Measurements from ENCODE around the gene TPSD1.
"Not testable (repeated sequence)": the region's sequence is repeated elsewhere in the genome, so short reads cannot be mapped to it uniquely, and the experiment has no call there.

TPSD1 gene

DNA sequence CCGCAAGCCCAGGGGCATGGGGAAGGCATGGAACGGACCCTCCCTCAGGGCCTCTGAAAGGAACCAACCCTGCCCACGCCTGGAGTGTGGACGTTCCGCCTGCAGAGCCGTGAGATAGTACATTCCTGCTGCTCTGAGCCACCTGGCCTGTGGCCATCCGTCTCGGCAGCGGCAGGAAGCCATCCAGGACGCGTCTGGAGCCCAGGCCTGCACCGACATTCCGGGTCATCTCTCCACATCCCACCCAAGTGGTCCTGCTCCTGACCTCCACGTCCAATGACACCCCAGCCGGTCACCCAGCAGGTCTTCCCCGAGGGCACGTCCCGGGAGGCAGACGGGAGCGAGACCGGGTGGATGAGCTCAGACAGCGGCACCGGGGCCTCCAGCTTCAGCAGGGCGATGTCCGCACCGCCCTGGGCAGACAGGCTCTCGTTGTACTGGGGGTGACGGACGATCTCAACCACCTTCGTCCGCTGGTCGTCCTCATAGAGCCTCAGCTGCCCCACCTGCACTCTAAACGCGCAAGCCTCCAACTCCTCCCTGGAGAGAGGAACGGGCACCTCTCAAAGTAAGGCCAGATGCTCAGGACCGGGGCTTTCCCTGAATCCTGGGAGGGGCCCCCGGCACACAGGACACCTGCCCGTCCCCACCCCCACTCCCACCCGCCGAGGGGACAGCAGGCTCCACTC lies 32.3 kb downstream of the TPSD1 start:
- no peak for DNase-seq (ENCODE audit: low spot score)

DNA sequence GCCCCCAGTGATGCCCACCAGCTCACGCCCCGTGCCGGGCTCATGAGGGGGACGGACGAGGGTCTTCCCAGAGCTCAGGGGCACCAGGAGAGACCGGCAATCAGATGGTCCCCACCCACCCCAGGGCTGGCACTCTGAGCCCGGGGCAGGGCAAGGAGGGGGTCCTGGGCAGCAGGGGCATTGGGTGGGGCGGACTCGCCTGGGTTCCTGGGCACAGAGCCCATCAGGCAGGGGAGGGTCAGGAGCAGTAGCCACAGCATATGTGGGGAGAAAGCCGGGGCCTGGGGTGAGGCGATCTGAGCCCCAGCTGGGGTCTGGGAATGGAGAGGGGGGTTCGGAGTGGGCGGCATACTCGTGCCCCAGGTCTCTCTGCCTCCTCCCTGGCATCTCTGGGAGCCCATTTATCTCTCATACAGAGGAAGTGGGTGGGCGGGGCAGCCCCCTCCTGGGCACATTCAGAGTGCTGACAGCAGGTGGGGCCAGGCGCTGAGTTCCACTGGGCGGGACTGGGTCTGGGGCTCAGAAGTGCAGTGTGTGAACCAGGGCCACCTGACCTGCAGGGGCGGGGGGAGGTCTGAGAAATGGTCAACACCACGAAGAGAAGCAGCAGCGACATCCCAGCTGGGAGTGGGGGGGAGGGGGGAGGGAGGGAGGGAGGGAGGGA lies 33.1 kb downstream of the TPSD1 start:
- no peak for DNase-seq (ENCODE audit: low spot score)
- TF ChIP-seq, protein P1, sequence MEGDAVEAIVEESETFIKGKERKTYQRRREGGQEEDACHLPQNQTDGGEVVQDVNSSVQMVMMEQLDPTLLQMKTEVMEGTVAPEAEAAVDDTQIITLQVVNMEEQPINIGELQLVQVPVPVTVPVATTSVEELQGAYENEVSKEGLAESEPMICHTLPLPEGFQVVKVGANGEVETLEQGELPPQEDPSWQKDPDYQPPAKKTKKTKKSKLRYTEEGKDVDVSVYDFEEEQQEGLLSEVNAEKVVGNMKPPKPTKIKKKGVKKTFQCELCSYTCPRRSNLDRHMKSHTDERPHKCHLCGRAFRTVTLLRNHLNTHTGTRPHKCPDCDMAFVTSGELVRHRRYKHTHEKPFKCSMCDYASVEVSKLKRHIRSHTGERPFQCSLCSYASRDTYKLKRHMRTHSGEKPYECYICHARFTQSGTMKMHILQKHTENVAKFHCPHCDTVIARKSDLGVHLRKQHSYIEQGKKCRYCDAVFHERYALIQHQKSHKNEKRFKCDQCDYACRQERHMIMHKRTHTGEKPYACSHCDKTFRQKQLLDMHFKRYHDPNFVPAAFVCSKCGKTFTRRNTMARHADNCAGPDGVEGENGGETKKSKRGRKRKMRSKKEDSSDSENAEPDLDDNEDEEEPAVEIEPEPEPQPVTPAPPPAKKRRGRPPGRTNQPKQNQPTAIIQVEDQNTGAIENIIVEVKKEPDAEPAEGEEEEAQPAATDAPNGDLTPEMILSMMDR (IDR thresholded peaks at IDR 0.05; ENCODE audit: extremely low read depth, missing control alignments), result no peak

More for the DNA sequence above, 32.3 kb downstream of the TPSD1 start:
- TF ChIP-seq, protein P1 (IDR thresholded peaks at IDR 0.05; ENCODE audit: extremely low read depth, missing control alignments), result no peak

DNA sequence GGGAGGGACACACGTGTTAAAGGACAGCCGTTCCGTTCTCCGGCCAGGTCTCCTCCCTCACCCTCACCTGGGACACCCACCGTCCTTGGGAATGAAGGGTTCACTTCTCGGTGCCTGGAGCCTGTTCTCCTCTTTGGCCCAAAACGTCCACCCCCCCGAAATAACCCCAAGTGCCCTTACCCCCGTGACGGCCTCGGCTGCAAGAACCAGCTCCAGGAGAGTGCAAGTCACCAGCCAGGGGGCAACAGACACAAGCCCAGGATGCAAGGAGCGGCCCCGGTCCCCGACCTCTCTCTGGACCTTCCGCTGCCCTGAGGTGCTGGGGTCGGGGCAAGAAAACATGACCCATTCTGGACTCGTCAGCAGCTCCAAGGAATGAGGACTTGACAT lies 33.6 kb downstream of the TPSD1 start:
- TF ChIP-seq, protein P1 (IDR thresholded peaks at IDR 0.05; ENCODE audit: extremely low read depth, missing control alignments), result no peak
- no peak for DNase-seq (ENCODE audit: low spot score)

DNA sequence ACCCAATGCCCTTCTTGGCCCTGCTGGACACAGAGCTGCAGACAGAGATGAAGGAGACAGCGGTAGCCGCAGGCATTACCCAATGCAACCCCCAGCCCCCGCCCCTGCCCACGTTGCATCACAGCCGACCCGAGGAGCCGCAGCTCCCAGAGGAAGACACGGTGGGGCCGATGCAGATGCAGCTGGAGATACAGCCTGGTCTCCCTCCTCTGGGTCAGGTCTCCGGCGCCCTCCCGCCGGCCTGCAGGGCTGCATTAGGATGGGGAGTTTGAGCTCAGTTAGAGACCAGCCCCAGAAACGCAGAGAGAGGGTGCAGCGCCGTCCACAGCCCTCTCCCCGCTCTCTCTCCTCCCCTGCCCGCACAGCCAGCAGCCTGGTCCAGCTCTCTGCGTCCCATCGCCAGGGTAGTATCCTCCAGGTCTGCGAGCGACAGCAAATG lies 34.2 kb downstream of the TPSD1 start:
- DNase-seq (ENCODE audit: low spot score), result no peak
- TF ChIP-seq, protein P1 (IDR thresholded peaks at IDR 0.05; ENCODE audit: extremely low read depth, missing control alignments), result no peak

DNA sequence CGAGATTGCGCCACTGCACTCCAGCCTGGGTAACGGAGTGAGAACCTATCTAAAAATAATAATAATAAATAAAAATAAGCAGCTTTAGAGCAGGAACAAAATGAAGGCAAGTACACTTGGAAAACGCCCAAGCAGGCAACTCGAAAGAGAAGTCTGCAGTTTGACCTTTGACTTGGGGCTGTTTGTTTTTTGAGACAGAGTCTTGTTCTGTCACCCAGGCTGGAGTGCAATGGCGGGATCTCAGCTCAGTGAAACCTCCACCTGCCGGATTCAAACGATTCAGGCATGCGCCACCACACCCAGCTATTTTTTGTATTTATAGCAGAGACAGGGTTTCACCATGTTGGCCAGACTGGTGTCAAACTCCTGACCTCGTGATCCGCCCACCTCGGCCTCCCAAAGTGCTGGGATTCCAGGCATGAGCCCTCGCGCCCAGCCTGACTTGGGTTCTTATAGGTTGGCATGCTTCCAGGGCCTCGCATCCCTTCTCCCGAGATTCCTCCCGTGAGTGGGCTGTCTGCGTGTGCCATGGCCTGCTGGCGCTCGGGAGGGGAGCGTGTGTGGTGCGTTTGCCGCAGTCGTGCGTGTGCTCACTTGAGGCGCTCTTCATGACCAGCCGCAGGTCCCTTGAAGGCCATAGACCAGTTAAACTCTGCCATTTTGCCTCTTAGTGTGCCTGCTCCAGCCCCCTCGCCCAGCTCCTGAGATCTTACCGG lies 35.1 kb downstream of the TPSD1 start:
- no peak for DNase-seq (ENCODE audit: low spot score)
- TF ChIP-seq, protein P1 (IDR thresholded peaks at IDR 0.05; ENCODE audit: extremely low read depth, missing control alignments), result no peak

DNA sequence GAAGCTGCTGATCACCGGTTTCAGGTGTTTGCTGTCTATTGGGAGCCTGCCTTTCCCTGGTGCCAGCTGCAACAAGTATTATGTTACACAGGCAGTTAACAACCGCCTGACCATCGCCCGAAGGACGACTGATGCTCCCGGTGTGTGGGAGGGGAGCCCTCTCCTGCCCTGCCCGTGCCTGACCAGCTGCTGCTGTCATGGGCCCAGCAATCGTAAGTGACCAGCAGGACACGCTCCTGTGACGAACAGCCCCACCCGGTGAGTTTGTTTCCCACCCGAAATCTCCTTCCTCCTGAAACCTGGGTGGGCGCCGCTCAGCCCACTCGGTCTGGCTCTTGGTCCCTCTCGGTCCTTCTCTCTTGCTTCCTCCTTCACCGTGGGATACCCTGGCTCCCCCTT lies 35.7 kb downstream of the TPSD1 start:
- TF ChIP-seq, protein P1 (IDR thresholded peaks at IDR 0.05; ENCODE audit: extremely low read depth, missing control alignments), result no peak
- no peak for DNase-seq (ENCODE audit: low spot score)

DNA sequence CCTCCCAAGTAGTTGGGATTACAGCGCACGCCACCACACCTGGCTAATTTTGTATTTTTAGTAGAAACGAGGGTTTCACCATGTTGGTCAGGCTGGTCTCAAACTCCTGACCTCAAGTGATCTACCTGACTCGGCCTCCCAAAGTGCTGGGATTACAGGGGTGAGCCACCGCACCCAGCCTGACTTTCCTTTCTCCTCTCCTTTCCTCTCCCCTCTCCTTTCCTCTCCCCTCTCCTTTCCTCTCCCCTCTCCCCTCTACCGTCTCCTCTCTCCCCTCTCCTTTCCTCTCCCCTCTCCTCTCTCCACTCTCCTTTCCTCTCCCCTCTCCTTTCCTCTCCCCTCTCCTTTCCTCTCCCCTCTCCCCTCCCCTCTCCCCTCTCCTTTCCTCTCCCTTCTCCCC lies 36.3 kb downstream of the TPSD1 start:
- DNase-seq (ENCODE audit: low spot score), result not testable (repeated sequence)

DNA sequence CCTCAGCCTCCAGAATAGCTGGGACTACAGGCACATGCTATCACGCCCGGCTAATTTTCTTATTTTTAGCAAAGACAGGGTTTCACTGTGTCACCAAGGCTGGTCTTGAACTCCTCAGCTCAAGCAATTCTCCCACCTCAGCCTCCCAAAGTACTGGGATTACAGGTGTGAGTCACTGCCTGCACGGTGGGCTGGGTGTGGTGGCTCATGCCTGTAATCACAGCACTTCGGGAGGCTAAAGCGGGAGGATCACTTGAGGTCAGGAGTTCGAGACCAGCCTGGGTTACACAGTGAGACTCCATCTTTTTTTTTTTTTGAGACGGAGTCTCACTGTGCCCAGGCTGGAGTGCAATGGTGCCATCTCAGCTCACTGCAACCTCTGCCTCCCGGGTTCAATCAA lies 36.9 kb downstream of the TPSD1 start:
- DNase-seq (ENCODE audit: low spot score), result not testable (repeated sequence)

All from GM20000 (cell line).